Stimulated activated naive CD8-positive, alpha-beta T cell treated with anti-CD3 and anti-CD28 coated beads, Interleukin-15, amount 100 ng/mL, for 72 hours (primary cell): ENCODE results near the gene PLAU.

Source experiments
- ATAC-seq: fragments of 150-1000 bp; cut with Tn5 transposase; 2 replicates; pipeline ENCODE4 v1.10.0; 2021; ENCODE audit warnings: mild to moderate bottlenecking, moderate library complexity
- DNase-seq, 2 donors: peaks; one replicate each; pipeline ENCODE4 v3.0.0; 2021 to 2022
- H3K27ac Mint-ChIP-seq, 2 donors: one replicate each; pipeline ENCODE4 v1.8.0; 2022; ENCODE audit warnings: mild to moderate bottlenecking in 2 of 2, mixed read lengths in 2 of 2, moderate library complexity in 2 of 2
- H3K27me3 Mint-ChIP-seq: one replicate; pipeline ENCODE4 v1.8.0; 2022; ENCODE audit warnings: mixed read lengths
- H3K4me1 Mint-ChIP-seq: one replicate; pipeline ENCODE4 v1.8.0; 2022; ENCODE audit warnings: mild to moderate bottlenecking, mixed read lengths
- H3K4me3 Mint-ChIP-seq, 2 donors: one replicate each; pipeline ENCODE4 v1.8.0; 2022; ENCODE audit warnings: mild to moderate bottlenecking in 2 of 2, mixed read lengths in 2 of 2, moderate library complexity in 1 of 2
- H3K9me3 Mint-ChIP-seq, 2 donors: one replicate each; pipeline ENCODE4 v1.8.0; 2022; ENCODE audit warnings: mixed read lengths in 2 of 2

The PLAU gene

GRCh38 chr10:73910764-73911552 is at the start of gene PLAU:
TSS of gene PLAU (plus strand) at chr10:73911132. CDS start at chr10:73911556, 424 bp downstream.
- Mint-ChIP-seq H3K9me3 (no peaks in the 10 kb centered on the region), H3K27ac (peak within 1 kb of the TSS; percentile 41 to 94), H3K4me1 (peaks cover 44% of the 10 kb centered on the region), H3K27me3 (peaks cover 87% of the 10 kb centered on the region), H3K4me3 (peak within 1 kb of the TSS; percentile 94 to 97)
- DNase-seq (peak; percentile 31 to 47), ATAC-seq (peak; percentile 75)

DNA sequence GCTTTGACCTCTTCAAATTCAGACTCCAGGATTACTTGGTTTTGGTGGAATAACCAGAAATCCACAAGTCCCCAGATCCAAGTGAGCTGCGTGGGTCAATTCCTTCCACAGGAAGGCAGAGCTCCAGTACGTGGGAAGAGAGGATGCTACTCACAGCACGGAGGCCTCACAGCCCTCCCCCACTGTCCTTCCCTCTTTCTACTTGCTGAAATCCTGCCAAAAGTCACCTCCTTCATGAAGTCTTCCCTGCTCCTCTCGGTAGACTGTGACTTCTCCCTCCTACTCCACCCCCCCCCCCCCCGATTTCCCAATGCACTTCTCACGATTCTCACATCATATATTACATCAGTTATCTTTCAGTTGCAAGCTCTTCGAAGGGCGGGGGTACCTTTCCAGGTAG is 48.9 kb upstream of the PLAU start:
- H3K9me3 Mint-ChIP-seq: no peaks in the 10 kb centered on the region
- H3K4me1 Mint-ChIP-seq: peaks cover 93% of the 10 kb centered on the region
- no peak for ATAC-seq
- no peak overlapping the region for H3K4me3 Mint-ChIP-seq
- DNase-seq: no peak
- H3K27me3 Mint-ChIP-seq: no peaks in the 10 kb centered on the region
- H3K27ac Mint-ChIP-seq: peak overlapping the region in 1 of 2 donors; percentile 57

- H3K27me3 Mint-ChIP-seq: no peaks in the 10 kb centered on the region
- DNase-seq: no peak
- H3K9me3 Mint-ChIP-seq: no peaks in the 10 kb centered on the region
- no peak for ATAC-seq
- H3K4me1 Mint-ChIP-seq: peaks cover 93% of the 10 kb centered on the region
- peak overlapping the region in 1 of 2 donors; percentile 18 for H3K4me3 Mint-ChIP-seq
- H3K27ac Mint-ChIP-seq: no peak overlapping the region
These were observed 47.7 kb upstream of the PLAU start for GRCh38 chr10:73863039-73863817.

- ATAC-seq (no peak), DNase-seq (no peak)
- H3K4me3 Mint-ChIP-seq: peak overlapping the region; percentile 85 to 87
- H3K27ac Mint-ChIP-seq: peak overlapping the region in 1 of 2 donors; percentile 81
- no peaks in the 10 kb centered on the region for H3K9me3 Mint-ChIP-seq
- H3K4me1 Mint-ChIP-seq: peaks cover 90% of the 10 kb centered on the region
- H3K27me3 Mint-ChIP-seq: no peaks in the 10 kb centered on the region
These were observed 46.7 kb upstream of the PLAU start for GRCh38 chr10:73864229-73864628.

DNA sequence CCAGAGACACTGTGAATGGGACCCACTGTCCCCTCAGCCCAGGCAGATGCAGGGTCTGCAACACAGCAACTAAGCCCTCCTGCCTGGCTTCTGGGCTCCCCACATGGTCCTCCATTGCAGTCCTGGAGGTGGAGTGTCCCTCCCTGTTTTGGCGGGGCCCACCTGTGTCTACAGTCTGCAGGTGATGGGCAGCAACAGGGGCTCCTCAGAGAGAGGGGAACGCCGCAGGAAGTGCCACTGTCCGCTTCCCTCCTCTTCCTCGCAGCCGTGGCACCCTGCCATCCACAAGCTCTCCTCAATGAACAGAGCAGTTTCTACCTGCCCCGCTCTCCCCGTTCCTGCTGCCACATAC is 45.8 kb upstream of the PLAU start:
- peak overlapping the region; percentile 57 to 98 for H3K27ac Mint-ChIP-seq
- no peaks in the 10 kb centered on the region for H3K9me3 Mint-ChIP-seq
- peaks cover 84% of the 10 kb centered on the region for H3K4me1 Mint-ChIP-seq
- ATAC-seq (no peak), DNase-seq (no peak)
- H3K27me3 Mint-ChIP-seq: no peaks in the 10 kb centered on the region
- peak overlapping the region; percentile 85 to 87 for H3K4me3 Mint-ChIP-seq

- Mint-ChIP-seq H3K4me3 (peak overlapping the region; percentile 85 to 87), H3K27ac (peak overlapping the region; percentile 57 to 98), H3K27me3 (no peaks in the 10 kb centered on the region), H3K9me3 (no peaks in the 10 kb centered on the region), H3K4me1 (peaks cover 84% of the 10 kb centered on the region)
- DNase-seq (peak in 1 of 2 donors; percentile 54), ATAC-seq (peak; percentile 86)
These were observed 45.2 kb upstream of the PLAU start for GRCh38 chr10:73865459-73866442.

- Mint-ChIP-seq H3K27me3 (no peaks in the 10 kb centered on the region), H3K27ac (peak overlapping the region in 1 of 2 donors; percentile 12), H3K4me1 (peaks cover 85% of the 10 kb centered on the region), H3K4me3 (peak overlapping the region; percentile 27 to 85), H3K9me3 (no peaks in the 10 kb centered on the region)
- DNase-seq (no peak), ATAC-seq (no peak)
These were observed 44.3 kb upstream of the PLAU start for GRCh38 chr10:73866621-73867020.

GRCh38 chr10:73867126-73867807 is 43.7 kb upstream of the PLAU start:
- Mint-ChIP-seq H3K27ac (peak overlapping the region in 1 of 2 donors; percentile 72), H3K9me3 (no peaks in the 10 kb centered on the region), H3K27me3 (no peaks in the 10 kb centered on the region), H3K4me3 (no peak overlapping the region), H3K4me1 (peaks cover 88% of the 10 kb centered on the region)
- DNase-seq (no peak), ATAC-seq (no peak)

DNA sequence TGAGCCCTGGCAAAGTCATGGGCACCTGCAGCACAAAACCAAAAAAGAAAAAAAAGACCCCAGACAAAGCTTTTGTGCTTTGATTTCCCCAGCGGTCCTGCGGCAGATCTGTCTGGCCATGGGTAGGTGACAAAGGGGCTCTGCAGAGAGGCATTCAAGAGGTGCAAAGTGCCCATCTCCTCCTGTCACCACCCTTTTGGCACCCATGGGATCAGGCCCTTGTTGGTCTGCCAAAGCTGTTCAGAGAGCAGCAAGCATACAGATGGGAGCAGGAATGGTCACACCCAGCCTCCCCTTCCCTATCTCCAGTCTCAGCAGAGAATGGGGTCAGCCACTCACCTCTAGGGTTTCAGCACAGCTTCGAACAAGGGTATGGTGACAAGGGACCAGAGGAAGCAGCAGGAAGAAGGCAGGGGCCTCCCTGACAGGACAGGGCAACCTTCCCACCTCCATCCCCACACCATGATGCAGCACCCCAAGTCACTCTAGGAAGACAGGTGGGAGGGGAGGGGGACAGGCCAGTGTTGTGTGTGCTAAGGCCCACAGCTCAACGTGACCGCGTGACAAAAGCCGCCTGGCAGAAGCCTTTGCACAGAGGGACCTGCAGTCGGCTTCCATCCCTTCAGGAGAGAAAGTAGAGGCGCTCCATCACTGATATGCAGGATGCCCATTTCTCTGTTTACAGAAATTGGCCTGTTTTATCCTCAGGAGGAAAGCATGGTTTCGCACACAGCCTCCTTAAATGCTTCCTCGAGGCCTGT is 42.9 kb upstream of the PLAU start:
- ATAC-seq (no peak), DNase-seq (no peak)
- peak overlapping the region in 1 of 2 donors; percentile 50 for H3K27ac Mint-ChIP-seq
- H3K4me3 Mint-ChIP-seq: no peak overlapping the region
- no peaks in the 10 kb centered on the region for H3K9me3 Mint-ChIP-seq
- peaks cover 90% of the 10 kb centered on the region for H3K4me1 Mint-ChIP-seq
- H3K27me3 Mint-ChIP-seq: no peaks in the 10 kb centered on the region

GRCh38 chr10:73868655-73869195 is 42.2 kb upstream of the PLAU start:
- Mint-ChIP-seq H3K4me3 (no peak overlapping the region), H3K27me3 (no peaks in the 10 kb centered on the region), H3K4me1 (peaks cover 87% of the 10 kb centered on the region), H3K9me3 (no peaks in the 10 kb centered on the region), H3K27ac (peak overlapping the region; percentile 2 to 63)
- no peak for ATAC-seq
- no peak for DNase-seq

- Mint-ChIP-seq H3K27ac (peak overlapping the region; percentile 53 to 86), H3K9me3 (no peaks in the 10 kb centered on the region), H3K27me3 (no peaks in the 10 kb centered on the region), H3K4me1 (peaks cover 66% of the 10 kb centered on the region), H3K4me3 (peak overlapping the region in 1 of 2 donors; percentile 9)
- DNase-seq (no peak), ATAC-seq (no peak)
These were observed 39.4 kb upstream of the PLAU start for GRCh38 chr10:73871295-73872189.

DNA sequence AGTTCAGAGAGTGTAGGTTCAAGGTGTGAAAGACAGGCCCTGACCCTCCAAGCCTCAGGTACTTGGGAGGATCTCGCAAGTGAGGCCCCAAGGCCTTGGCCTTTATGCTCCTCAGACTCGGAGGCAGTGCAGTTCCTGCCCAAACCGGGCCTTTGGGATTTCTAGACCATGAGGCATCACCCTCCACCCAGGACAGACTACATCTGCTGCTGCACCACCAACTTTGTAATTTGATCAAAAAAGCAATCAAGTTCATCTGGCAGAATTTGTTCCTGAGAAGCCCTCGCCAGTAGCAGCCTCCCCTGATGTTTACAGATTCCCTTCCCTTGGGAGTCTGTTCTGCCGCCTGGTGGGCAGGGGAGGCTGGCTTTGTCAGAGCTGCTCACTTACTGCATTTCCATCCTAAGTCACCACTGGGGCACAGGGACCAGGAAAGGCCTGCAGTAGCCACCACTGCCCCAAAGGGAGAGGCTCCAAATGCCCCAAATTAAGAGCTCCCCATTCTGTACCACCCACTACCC is 38.7 kb upstream of the PLAU start:
- no peak for DNase-seq
- H3K27me3 Mint-ChIP-seq: no peaks in the 10 kb centered on the region
- no peak overlapping the region for H3K27ac Mint-ChIP-seq
- no peak for ATAC-seq
- H3K4me3 Mint-ChIP-seq: peak overlapping the region; percentile 8 to 9
- H3K4me1 Mint-ChIP-seq: peaks cover 66% of the 10 kb centered on the region
- no peaks in the 10 kb centered on the region for H3K9me3 Mint-ChIP-seq
